H9 (cell line): ENCODE results near the gene MAPK12. TPM values are rescaled to one million over a fixed set of nuclear protein-coding genes. Genes with fewer than 3 reads are reported as not detected.

Source experiments
- DNase-seq: peaks from one replicate; pipeline ENCODE4 v3.0.0-alpha.2; 2017
- H2AFZ ChIP-seq: one replicate; pipeline ENCODE4 v1.6.1; 2013; ENCODE audit warnings: mild to moderate bottlenecking, low read length, control low read depth, moderate library complexity
- H2AK5ac ChIP-seq: 2 replicates; pipeline ENCODE4 v1.6.1; 2013; ENCODE audit warnings: low read length, control low read depth, mixed read lengths; ENCODE audit not compliant: insufficient read length
- H2BK120ac ChIP-seq: one replicate; pipeline ENCODE4 v1.6.1; 2013; ENCODE audit warnings: low read depth, mild to moderate bottlenecking, low read length, control low read depth, inconsistent platforms; ENCODE audit not compliant: poor library complexity, severe bottlenecking
- H2BK12ac ChIP-seq: 2 replicates; pipeline ENCODE4 v1.6.1; 2013; ENCODE audit warnings: low read length, control low read depth, mixed read lengths, low read depth; ENCODE audit not compliant: insufficient read length
- H2BK15ac ChIP-seq: 2 replicates; pipeline ENCODE4 v1.6.1; 2013; ENCODE audit warnings: low read depth, low read length, control low read depth
- H2BK20ac ChIP-seq: one replicate; pipeline ENCODE4 v1.6.1; 2013; ENCODE audit warnings: low read depth, mild to moderate bottlenecking, low read length, control low read depth, inconsistent platforms; ENCODE audit not compliant: poor library complexity, severe bottlenecking
- H2BK5ac ChIP-seq: 2 replicates; pipeline ENCODE4 v1.6.1; 2013; ENCODE audit warnings: low read length, control low read depth, mixed read lengths; ENCODE audit not compliant: insufficient read length
- H3K14ac ChIP-seq: 2 replicates; pipeline ENCODE4 v1.6.1; 2013; ENCODE audit warnings: low read length, control low read depth; ENCODE audit not compliant: insufficient read depth
- H3K18ac ChIP-seq: 2 replicates; pipeline ENCODE4 v1.6.1; 2013; ENCODE audit warnings: low read depth, mild to moderate bottlenecking, mixed read lengths, low read length, control low read depth; ENCODE audit not compliant: insufficient read length
- H3K23ac ChIP-seq: 2 replicates; pipeline ENCODE4 v1.6.1; 2013; ENCODE audit warnings: low read length, control low read depth, mixed read lengths, low read depth; ENCODE audit not compliant: insufficient read length
- H3K23me2 ChIP-seq: 2 replicates; pipeline ENCODE4 v1.6.1; 2013; ENCODE audit warnings: low read depth, mild to moderate bottlenecking, mixed read lengths, low read length, control low read depth; ENCODE audit not compliant: insufficient read length, poor library complexity, severe bottlenecking
- H3K27ac ChIP-seq: 2 replicates; pipeline ENCODE4 v1.5.1; 2013; ENCODE audit warnings: low read length, control low read depth, mixed read lengths, low read depth; ENCODE audit not compliant: insufficient read length
- H3K27me3 ChIP-seq: 2 replicates; pipeline ENCODE4 v1.6.1; 2013; ENCODE audit warnings: low read length, control low read depth, inconsistent platforms; ENCODE audit not compliant: insufficient read depth
- H3K4ac ChIP-seq: 2 replicates; pipeline ENCODE4 v1.6.1; 2013; ENCODE audit warnings: low read depth, mild to moderate bottlenecking, control low read depth, inconsistent platforms, low read length, moderate library complexity
- H3K4me1 ChIP-seq: 2 replicates; pipeline ENCODE4 v1.6.1; 2013; ENCODE audit warnings: low read length, control low read depth, inconsistent platforms; ENCODE audit not compliant: insufficient read depth
- H3K4me2 ChIP-seq: 2 replicates; pipeline ENCODE4 v1.6.1; 2013; ENCODE audit warnings: low read length, control low read depth, mixed read lengths; ENCODE audit not compliant: insufficient read length, insufficient read depth
- H3K56ac ChIP-seq: 2 replicates; pipeline ENCODE4 v1.6.1; 2013; ENCODE audit warnings: low read depth, mild to moderate bottlenecking, mixed read lengths, low read length, control low read depth; ENCODE audit not compliant: insufficient read length
- H3K79me1 ChIP-seq: 2 replicates; pipeline ENCODE4 v1.6.1; 2013; ENCODE audit warnings: low read depth, mild to moderate bottlenecking, moderate library complexity, low read length, control low read depth, inconsistent platforms; ENCODE audit not compliant: insufficient read depth, poor library complexity, severe bottlenecking
- H3K79me2 ChIP-seq: 2 replicates; pipeline ENCODE4 v1.6.1; 2013; ENCODE audit warnings: low read length, control low read depth, inconsistent platforms; ENCODE audit not compliant: insufficient read depth
- H3K9ac ChIP-seq: 2 replicates; pipeline ENCODE4 v1.6.1; 2013; ENCODE audit warnings: low read length, control low read depth, mixed read lengths; ENCODE audit not compliant: insufficient read length; ENCODE audit errors: extremely low read depth
- H3K9me3 ChIP-seq: one replicate; pipeline ENCODE4 v1.6.1; 2013; ENCODE audit warnings: low read depth, low read length, inconsistent platforms; ENCODE audit not compliant: control insufficient read depth
- H3T11ph ChIP-seq: one replicate; pipeline ENCODE4 v1.6.1; 2013; ENCODE audit warnings: mild to moderate bottlenecking, low read length, control low read depth, inconsistent platforms
- H4K20me1 ChIP-seq: one replicate; pipeline ENCODE4 v1.6.1; 2013; ENCODE audit not compliant: control insufficient read depth, insufficient read length, insufficient read depth
- H4K5ac ChIP-seq: 2 replicates; pipeline ENCODE4 v1.6.1; 2013; ENCODE audit warnings: low read depth, mild to moderate bottlenecking, mixed read lengths, low read length, control low read depth; ENCODE audit not compliant: insufficient read length
- H4K8ac ChIP-seq: replicated peaks from 2 replicates; pipeline ENCODE4 v1.6.1; 2013; ENCODE audit warnings: low read length, control low read depth, mixed read lengths, low read depth; ENCODE audit not compliant: insufficient read length
- H4K91ac ChIP-seq: 2 replicates; pipeline ENCODE4 v1.6.1; 2013; ENCODE audit warnings: low read depth, mild to moderate bottlenecking, moderate library complexity, mixed read lengths, low read length, control low read depth; ENCODE audit not compliant: insufficient read length
- H3K27ac Mint-ChIP-seq, 3 experiments: 2 replicates in 2 of 3; 3 replicates in 1 of 3; pipeline ENCODE4 v1.8.0; 2020 to 2021; ENCODE audit warnings: mixed read lengths in 3 of 3, mild to moderate bottlenecking in 1 of 3, moderate library complexity in 1 of 3
- H3K27me3 Mint-ChIP-seq: 2 replicates; pipeline ENCODE4 v1.8.0; 2021; ENCODE audit warnings: low read depth, mild to moderate bottlenecking, moderate library complexity, mixed read lengths
- H3K36me3 Mint-ChIP-seq, 3 experiments: 2 replicates in 2 of 3; 3 replicates in 1 of 3; pipeline ENCODE4 v1.8.0; 2020 to 2021; ENCODE audit warnings: low read depth in 3 of 3, mixed read lengths in 3 of 3; ENCODE audit not compliant: insufficient read depth in 1 of 3
- H3K4me1 Mint-ChIP-seq, 2 experiments: 2 replicates each; pipeline ENCODE4 v1.8.0; 2020; ENCODE audit warnings: mixed read lengths in 2 of 2
- H3K4me3 Mint-ChIP-seq, 2 experiments: 2 replicates in 1 of 2; 3 replicates in 1 of 2; pipeline ENCODE4 v1.8.0; 2020 to 2021; ENCODE audit warnings: mild to moderate bottlenecking in 2 of 2, mixed read lengths in 2 of 2, moderate library complexity in 1 of 2
- H3K9me3 Mint-ChIP-seq, 2 experiments: 2 replicates in 1 of 2; 3 replicates in 1 of 2; pipeline ENCODE4 v1.8.0; 2020; ENCODE audit warnings: mild to moderate bottlenecking in 2 of 2, mixed read lengths in 2 of 2, moderate library complexity in 1 of 2
- CTCF ChIP-seq: fragments of 200-600 bp; sonication (generic); conservative IDR thresholded peaks from 3 replicates; pipeline ENCODE4 v1.8.0; 2021; ENCODE audit warnings: antibody characterized with exemption, mild to moderate bottlenecking
- WGBS: extraction: QIAGEN DNeasy Blood & Tissue Kit; methylation state at CpG from one replicate; pipeline ENCODE4 v1.1.7; 2013; ENCODE audit warnings: missing lambda C conversion rate, low lambda C conversion rate, mixed read lengths; ENCODE audit not compliant: insufficient read length; ENCODE audit errors: extremely low coverage; 5-methylcytosine and 5-hydroxymethylcytosine counted together
- total RNA-seq: library from RNA; stranded (reverse); gene quantifications from 2 replicates; pipeline ENCODE4 v1.2.1, GENCODE V29; 2021

MAPK12 gene
- total RNA-seq, 1 experiment from 2014 or later: 31.3 TPM

- no peak overlapping the region for H4K91ac ChIP-seq
- H2BK5ac ChIP-seq: no peak overlapping the region
- H3K14ac ChIP-seq: no peak overlapping the region
- H3K23ac ChIP-seq: no peak overlapping the region
- no peaks in the 10 kb centered on the region for H3K4me1 ChIP-seq
- no peak overlapping the region for H2BK20ac ChIP-seq
- H3K18ac ChIP-seq: no peak overlapping the region
- H3K9ac ChIP-seq: no peak overlapping the region
- H2BK15ac ChIP-seq: no peak overlapping the region
- H3K4me2 ChIP-seq: no peak overlapping the region
- H3K27ac Mint-ChIP-seq: no peak overlapping the region
- H3K27me3 ChIP-seq: peaks cover 15% of the 10 kb centered on the region; the same call in 1 of the 2 replicates
- H3K4ac ChIP-seq: no peak overlapping the region
- TF ChIP-seq CTCF: peak; percentile 28; the same call in 2 of the 3 replicates
- no peak overlapping the region for H2BK120ac ChIP-seq
- H3K36me3 Mint-ChIP-seq: no peaks in the 10 kb centered on the region
- H4K20me1 ChIP-seq: no peaks in the 10 kb centered on the region
- no peaks in the 10 kb centered on the region for H3K79me1 ChIP-seq
- H3K27me3 Mint-ChIP-seq: peaks cover 77% of the 10 kb centered on the region
- H2BK12ac ChIP-seq: no peak overlapping the region
- no peak overlapping the region for H3K27ac ChIP-seq
- no peak overlapping the region for H4K5ac ChIP-seq
- no peaks in the 10 kb centered on the region for H3K9me3 ChIP-seq
- WGBS: no CpG with 5 or more reads among the region's 75 CpGs
- no peaks in the 10 kb centered on the region for H3K79me2 ChIP-seq
- DNase-seq: peak; percentile 69
- H3K4me1 Mint-ChIP-seq: peaks cover 4 to 12% of the 10 kb centered on the region in 2 experiments
- no peak overlapping the region for H2AFZ ChIP-seq
- peaks cover 5% of the 10 kb centered on the region for H3K23me2 ChIP-seq
- no peak overlapping the region for H3T11ph ChIP-seq
- H3K4me3 Mint-ChIP-seq: peak overlapping the region in 1 of 2 experiments; percentile 19; a peak in 1 of 5 replicates
- H3K9me3 Mint-ChIP-seq: peaks cover 2 to 3% of the 10 kb centered on the region in 2 experiments; a peak in 2 of 5 replicates
- H4K8ac ChIP-seq: no peak overlapping the region
- no peak overlapping the region for H3K56ac ChIP-seq
- H2AK5ac ChIP-seq: no peak overlapping the region
These were observed 6.3 kb upstream of the MAPK12 start for GRCh38 chr22:50267591-50268390.
